H9 (cell line): ENCODE data around the gene UBE2L5. TPM values are rescaled to one million over a fixed set of nuclear protein-coding genes. Genes with fewer than 3 reads are reported as not detected.

Experiments used
- DNase-seq: peaks from one replicate; pipeline ENCODE4 v3.0.0-alpha.2; 2017
- H2AFZ ChIP-seq: one replicate; pipeline ENCODE4 v1.6.1; 2013; ENCODE audit warnings: mild to moderate bottlenecking, low read length, control low read depth, moderate library complexity
- H2AK5ac ChIP-seq: 2 replicates; pipeline ENCODE4 v1.6.1; 2013; ENCODE audit warnings: low read length, control low read depth, mixed read lengths; ENCODE audit not compliant: insufficient read length
- H2BK120ac ChIP-seq: one replicate; pipeline ENCODE4 v1.6.1; 2013; ENCODE audit warnings: low read depth, mild to moderate bottlenecking, low read length, control low read depth, inconsistent platforms; ENCODE audit not compliant: poor library complexity, severe bottlenecking
- H2BK12ac ChIP-seq: 2 replicates; pipeline ENCODE4 v1.6.1; 2013; ENCODE audit warnings: low read length, control low read depth, mixed read lengths, low read depth; ENCODE audit not compliant: insufficient read length
- H2BK15ac ChIP-seq: 2 replicates; pipeline ENCODE4 v1.6.1; 2013; ENCODE audit warnings: low read depth, low read length, control low read depth
- H2BK20ac ChIP-seq: one replicate; pipeline ENCODE4 v1.6.1; 2013; ENCODE audit warnings: low read depth, mild to moderate bottlenecking, low read length, control low read depth, inconsistent platforms; ENCODE audit not compliant: poor library complexity, severe bottlenecking
- H2BK5ac ChIP-seq: 2 replicates; pipeline ENCODE4 v1.6.1; 2013; ENCODE audit warnings: low read length, control low read depth, mixed read lengths; ENCODE audit not compliant: insufficient read length
- H3K14ac ChIP-seq: 2 replicates; pipeline ENCODE4 v1.6.1; 2013; ENCODE audit warnings: low read length, control low read depth; ENCODE audit not compliant: insufficient read depth
- H3K18ac ChIP-seq: 2 replicates; pipeline ENCODE4 v1.6.1; 2013; ENCODE audit warnings: low read depth, mild to moderate bottlenecking, mixed read lengths, low read length, control low read depth; ENCODE audit not compliant: insufficient read length
- H3K23ac ChIP-seq: 2 replicates; pipeline ENCODE4 v1.6.1; 2013; ENCODE audit warnings: low read length, control low read depth, mixed read lengths, low read depth; ENCODE audit not compliant: insufficient read length
- H3K23me2 ChIP-seq: 2 replicates; pipeline ENCODE4 v1.6.1; 2013; ENCODE audit warnings: low read depth, mild to moderate bottlenecking, mixed read lengths, low read length, control low read depth; ENCODE audit not compliant: insufficient read length, poor library complexity, severe bottlenecking
- H3K27ac ChIP-seq: 2 replicates; pipeline ENCODE4 v1.5.1; 2013; ENCODE audit warnings: low read length, control low read depth, mixed read lengths, low read depth; ENCODE audit not compliant: insufficient read length
- H3K27me3 ChIP-seq: 2 replicates; pipeline ENCODE4 v1.6.1; 2013; ENCODE audit warnings: low read length, control low read depth, inconsistent platforms; ENCODE audit not compliant: insufficient read depth
- H3K4ac ChIP-seq: 2 replicates; pipeline ENCODE4 v1.6.1; 2013; ENCODE audit warnings: low read depth, mild to moderate bottlenecking, control low read depth, inconsistent platforms, low read length, moderate library complexity
- H3K4me1 ChIP-seq: 2 replicates; pipeline ENCODE4 v1.6.1; 2013; ENCODE audit warnings: low read length, control low read depth, inconsistent platforms; ENCODE audit not compliant: insufficient read depth
- H3K4me2 ChIP-seq: 2 replicates; pipeline ENCODE4 v1.6.1; 2013; ENCODE audit warnings: low read length, control low read depth, mixed read lengths; ENCODE audit not compliant: insufficient read length, insufficient read depth
- H3K56ac ChIP-seq: 2 replicates; pipeline ENCODE4 v1.6.1; 2013; ENCODE audit warnings: low read depth, mild to moderate bottlenecking, mixed read lengths, low read length, control low read depth; ENCODE audit not compliant: insufficient read length
- H3K79me1 ChIP-seq: 2 replicates; pipeline ENCODE4 v1.6.1; 2013; ENCODE audit warnings: low read depth, mild to moderate bottlenecking, moderate library complexity, low read length, control low read depth, inconsistent platforms; ENCODE audit not compliant: insufficient read depth, poor library complexity, severe bottlenecking
- H3K79me2 ChIP-seq: 2 replicates; pipeline ENCODE4 v1.6.1; 2013; ENCODE audit warnings: low read length, control low read depth, inconsistent platforms; ENCODE audit not compliant: insufficient read depth
- H3K9ac ChIP-seq: 2 replicates; pipeline ENCODE4 v1.6.1; 2013; ENCODE audit warnings: low read length, control low read depth, mixed read lengths; ENCODE audit not compliant: insufficient read length; ENCODE audit errors: extremely low read depth
- H3K9me3 ChIP-seq: one replicate; pipeline ENCODE4 v1.6.1; 2013; ENCODE audit warnings: low read depth, low read length, inconsistent platforms; ENCODE audit not compliant: control insufficient read depth
- H3T11ph ChIP-seq: one replicate; pipeline ENCODE4 v1.6.1; 2013; ENCODE audit warnings: mild to moderate bottlenecking, low read length, control low read depth, inconsistent platforms
- H4K20me1 ChIP-seq: one replicate; pipeline ENCODE4 v1.6.1; 2013; ENCODE audit not compliant: control insufficient read depth, insufficient read length, insufficient read depth
- H4K5ac ChIP-seq: 2 replicates; pipeline ENCODE4 v1.6.1; 2013; ENCODE audit warnings: low read depth, mild to moderate bottlenecking, mixed read lengths, low read length, control low read depth; ENCODE audit not compliant: insufficient read length
- H4K8ac ChIP-seq: replicated peaks from 2 replicates; pipeline ENCODE4 v1.6.1; 2013; ENCODE audit warnings: low read length, control low read depth, mixed read lengths, low read depth; ENCODE audit not compliant: insufficient read length
- H4K91ac ChIP-seq: 2 replicates; pipeline ENCODE4 v1.6.1; 2013; ENCODE audit warnings: low read depth, mild to moderate bottlenecking, moderate library complexity, mixed read lengths, low read length, control low read depth; ENCODE audit not compliant: insufficient read length
- H3K27ac Mint-ChIP-seq, 3 experiments: 2 replicates in 2 of 3; 3 replicates in 1 of 3; pipeline ENCODE4 v1.8.0; 2020 to 2021; ENCODE audit warnings: mixed read lengths in 3 of 3, mild to moderate bottlenecking in 1 of 3, moderate library complexity in 1 of 3
- H3K27me3 Mint-ChIP-seq: 2 replicates; pipeline ENCODE4 v1.8.0; 2021; ENCODE audit warnings: low read depth, mild to moderate bottlenecking, moderate library complexity, mixed read lengths
- H3K36me3 Mint-ChIP-seq, 3 experiments: 2 replicates in 2 of 3; 3 replicates in 1 of 3; pipeline ENCODE4 v1.8.0; 2020 to 2021; ENCODE audit warnings: low read depth in 3 of 3, mixed read lengths in 3 of 3; ENCODE audit not compliant: insufficient read depth in 1 of 3
- H3K4me1 Mint-ChIP-seq, 2 experiments: 2 replicates each; pipeline ENCODE4 v1.8.0; 2020; ENCODE audit warnings: mixed read lengths in 2 of 2
- H3K4me3 Mint-ChIP-seq, 2 experiments: 2 replicates in 1 of 2; 3 replicates in 1 of 2; pipeline ENCODE4 v1.8.0; 2020 to 2021; ENCODE audit warnings: mild to moderate bottlenecking in 2 of 2, mixed read lengths in 2 of 2, moderate library complexity in 1 of 2
- H3K9me3 Mint-ChIP-seq, 2 experiments: 2 replicates in 1 of 2; 3 replicates in 1 of 2; pipeline ENCODE4 v1.8.0; 2020; ENCODE audit warnings: mild to moderate bottlenecking in 2 of 2, mixed read lengths in 2 of 2, moderate library complexity in 1 of 2
- CTCF ChIP-seq: fragments of 200-600 bp; sonication (generic); conservative IDR thresholded peaks from 3 replicates; pipeline ENCODE4 v1.8.0; 2021; ENCODE audit warnings: antibody characterized with exemption, mild to moderate bottlenecking
- WGBS: extraction: QIAGEN DNeasy Blood & Tissue Kit; methylation state at CpG from one replicate; pipeline ENCODE4 v1.1.7; 2013; ENCODE audit warnings: missing lambda C conversion rate, low lambda C conversion rate, mixed read lengths; ENCODE audit not compliant: insufficient read length; ENCODE audit errors: extremely low coverage; 5-methylcytosine and 5-hydroxymethylcytosine counted together
- total RNA-seq: library from RNA; stranded (reverse); gene quantifications from 2 replicates; pipeline ENCODE4 v1.2.1, GENCODE V29; 2021

UBE2L5 gene
- total RNA-seq, 1 experiment from 2014 or later = 0.20 TPM

GRCh38 chr13:30473675-30474074 lies 51.4 kb downstream of the UBE2L5 start:
- Histone ChIP-seq H4K20me1 (no peaks in the 10 kb centered on the region), H3K27ac (no peak overlapping the region), H3K4me2 (no peak overlapping the region), H3K27me3 (no peaks in the 10 kb centered on the region), H3K14ac (no peak overlapping the region), H2BK5ac (no peak overlapping the region), H3T11ph (no peak overlapping the region), H3K9me3 (no peaks in the 10 kb centered on the region), H3K23ac (no peak overlapping the region), H3K56ac (no peak overlapping the region), H3K79me1 (no peaks in the 10 kb centered on the region), H4K5ac (no peak overlapping the region), H2BK120ac (no peak overlapping the region), H3K4me1 (no peaks in the 10 kb centered on the region; the same call in 1 of the 2 replicates), H2AK5ac (no peak overlapping the region), H2BK20ac (no peak overlapping the region), H2AFZ (no peak overlapping the region), H3K23me2 (no peaks in the 10 kb centered on the region), H4K8ac (no peak overlapping the region), H3K9ac (no peak overlapping the region), H2BK15ac (no peak overlapping the region), H3K4ac (no peak overlapping the region), H4K91ac (no peak overlapping the region), H3K18ac (no peak overlapping the region), H3K79me2 (no peaks in the 10 kb centered on the region), H2BK12ac (no peak overlapping the region)
- DNase-seq = no peak
- Mint-ChIP-seq H3K4me3 (no peak overlapping the region), H3K27me3 (no peaks in the 10 kb centered on the region), H3K36me3 (no peaks in the 10 kb centered on the region), H3K27ac (no peak overlapping the region), H3K4me1 (peaks cover 11 to 12% of the 10 kb centered on the region in 2 experiments), H3K9me3 (no peaks in the 10 kb centered on the region)
- no CpG with 5 or more reads among the region's 1 CpG for WGBS
- TF ChIP-seq CTCF = no peak
